ENCODE data around the gene BCLAF1. TPM values are rescaled to one million over a fixed set of nuclear protein-coding genes. Genes with fewer than 3 reads are reported as not detected.

Gene BCLAF1
- total RNA-seq, 1 experiment from 2014 or later: 175 TPM

DNA sequence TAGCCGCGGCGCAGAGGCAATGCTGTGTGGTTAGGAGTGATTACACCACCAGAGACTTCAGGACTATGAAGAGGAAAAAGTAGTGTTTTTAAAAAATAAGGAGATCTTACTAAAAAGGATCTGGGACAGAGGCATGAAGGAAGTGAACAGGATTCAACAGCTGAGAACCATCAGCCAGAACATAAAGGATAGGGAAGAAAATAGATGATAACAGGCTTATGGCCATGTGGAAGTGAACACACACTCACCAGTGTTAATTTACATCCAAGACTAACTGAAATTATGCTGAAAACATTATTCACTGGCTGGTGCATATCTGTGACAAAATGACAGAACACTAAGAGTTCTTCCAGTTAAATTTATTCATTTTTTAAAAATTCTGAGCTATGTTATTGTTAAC, 47.5 kb upstream of the BCLAF1 start:
- Mint-ChIP-seq H3K4me1 (ENCODE audit: insufficient read depth, unreplicated experiment) (no peaks in the 10 kb centered on the region), H3K27me3 (ENCODE audit: insufficient read depth, unreplicated experiment) (no peaks in the 10 kb centered on the region), H3K27ac (ENCODE audit: low read depth, unreplicated experiment) (no peak overlapping the region), H3K9me3 (ENCODE audit: unreplicated experiment) (no peaks in the 10 kb centered on the region), H3K4me3 (ENCODE audit: unreplicated experiment) (no peak overlapping the region), H3K36me3 (ENCODE audit: insufficient read depth, unreplicated experiment) (no peaks in the 10 kb centered on the region)
- intact Hi-C loops (cut with micrococcal nuclease): no loop called here
- ChIA-PET POLR2A (interaction anchor here (0.8 kb wide), 1 partner anchor 9 kb away, joined by 3 read pairs; no protein-coding TSS in a partner anchor), CTCF (interaction anchor here (0.6 to 1.2 kb wide), 3 partner anchors 17 to 832 kb away, joined by 3 to 5 read pairs (median 4); no protein-coding TSS in a partner anchor)
- DNase-seq (ENCODE audit: unreplicated experiment): no peak
- TF ChIP-seq, protein P1, sequence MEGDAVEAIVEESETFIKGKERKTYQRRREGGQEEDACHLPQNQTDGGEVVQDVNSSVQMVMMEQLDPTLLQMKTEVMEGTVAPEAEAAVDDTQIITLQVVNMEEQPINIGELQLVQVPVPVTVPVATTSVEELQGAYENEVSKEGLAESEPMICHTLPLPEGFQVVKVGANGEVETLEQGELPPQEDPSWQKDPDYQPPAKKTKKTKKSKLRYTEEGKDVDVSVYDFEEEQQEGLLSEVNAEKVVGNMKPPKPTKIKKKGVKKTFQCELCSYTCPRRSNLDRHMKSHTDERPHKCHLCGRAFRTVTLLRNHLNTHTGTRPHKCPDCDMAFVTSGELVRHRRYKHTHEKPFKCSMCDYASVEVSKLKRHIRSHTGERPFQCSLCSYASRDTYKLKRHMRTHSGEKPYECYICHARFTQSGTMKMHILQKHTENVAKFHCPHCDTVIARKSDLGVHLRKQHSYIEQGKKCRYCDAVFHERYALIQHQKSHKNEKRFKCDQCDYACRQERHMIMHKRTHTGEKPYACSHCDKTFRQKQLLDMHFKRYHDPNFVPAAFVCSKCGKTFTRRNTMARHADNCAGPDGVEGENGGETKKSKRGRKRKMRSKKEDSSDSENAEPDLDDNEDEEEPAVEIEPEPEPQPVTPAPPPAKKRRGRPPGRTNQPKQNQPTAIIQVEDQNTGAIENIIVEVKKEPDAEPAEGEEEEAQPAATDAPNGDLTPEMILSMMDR (IDR thresholded peaks at IDR 0.05; ENCODE audit: unreplicated experiment): no peak
- no TSS peak for BruUV-seq (replicated peaks)

DNA sequence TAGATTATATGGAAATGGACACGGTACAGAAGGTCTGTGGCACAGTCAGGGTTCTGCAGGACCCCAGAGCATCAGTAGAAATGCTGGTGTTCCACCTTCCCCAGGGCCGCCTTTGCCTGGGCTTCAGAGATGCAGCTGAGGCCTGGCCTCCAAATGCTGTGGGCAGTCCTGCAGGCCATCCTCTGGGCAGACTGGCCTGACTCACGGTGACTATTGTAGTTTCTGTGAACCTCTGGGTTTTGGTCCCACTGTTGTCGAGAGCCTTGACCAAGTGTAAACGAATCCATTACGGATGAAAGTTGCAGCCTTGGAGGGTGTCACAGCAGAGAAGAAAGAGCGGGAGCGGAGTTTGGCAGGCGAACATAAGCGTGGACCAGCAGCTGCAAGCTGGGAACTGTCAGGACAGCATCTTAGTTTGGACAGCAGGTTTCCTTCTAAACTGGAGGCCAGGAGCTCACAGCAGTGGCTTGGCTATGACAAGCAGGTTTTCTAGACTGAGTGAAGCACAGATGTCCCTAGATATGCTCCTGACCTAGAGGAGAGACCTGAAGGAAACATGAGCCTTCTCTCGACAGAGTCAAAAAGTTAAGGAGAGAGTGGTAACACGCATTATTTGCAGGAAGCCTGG, 46.2 kb upstream of the BCLAF1 start:
- CTCF ChIA-PET: interaction anchor here (0.6 to 1.2 kb wide), 2 partner anchors 18 to 40 kb away, joined by 3 to 5 read pairs; no protein-coding TSS in a partner anchor
- Mint-ChIP-seq H3K27ac (ENCODE audit: low read depth, unreplicated experiment) (no peak overlapping the region), H3K4me1 (ENCODE audit: insufficient read depth, unreplicated experiment) (no peaks in the 10 kb centered on the region), H3K36me3 (ENCODE audit: insufficient read depth, unreplicated experiment) (no peaks in the 10 kb centered on the region), H3K9me3 (ENCODE audit: unreplicated experiment) (no peaks in the 10 kb centered on the region), H3K27me3 (ENCODE audit: insufficient read depth, unreplicated experiment) (no peaks in the 10 kb centered on the region), H3K4me3 (ENCODE audit: unreplicated experiment) (no peak overlapping the region)
- POLR2A ChIA-PET: no interaction called here
- DNase-seq (ENCODE audit: unreplicated experiment): no peak
- TF ChIP-seq, protein P1 (IDR thresholded peaks at IDR 0.05; ENCODE audit: unreplicated experiment): no peak
- intact Hi-C loops (cut with micrococcal nuclease): no loop called here
- BruUV-seq (replicated peaks): no TSS peak

DNA sequence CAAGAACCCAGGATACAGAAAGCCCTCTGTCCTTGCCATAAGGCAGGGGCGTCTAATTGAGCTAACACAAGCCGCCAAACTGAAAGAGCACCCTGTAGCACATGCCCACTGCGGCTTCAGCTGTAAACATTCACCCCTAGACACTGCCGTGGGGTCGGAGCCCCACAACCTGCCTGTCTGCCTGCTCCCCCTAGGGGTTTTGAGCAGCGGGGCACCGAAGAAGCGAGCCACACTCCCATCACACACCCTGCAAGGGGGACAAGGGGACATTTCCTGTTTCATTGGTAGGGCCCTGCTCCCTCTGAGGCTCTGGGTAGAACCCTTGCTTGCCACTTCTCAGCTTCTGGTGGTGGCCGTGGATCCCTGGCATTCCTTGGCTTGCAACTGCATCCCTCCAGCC, 45.2 kb upstream of the BCLAF1 start:
- DNase-seq (ENCODE audit: unreplicated experiment): no peak
- H3K36me3 Mint-ChIP-seq (ENCODE audit: insufficient read depth, unreplicated experiment): no peaks in the 10 kb centered on the region
- H3K27ac Mint-ChIP-seq (ENCODE audit: low read depth, unreplicated experiment): no peak overlapping the region
- TF ChIP-seq, protein P1 (IDR thresholded peaks at IDR 0.05; ENCODE audit: unreplicated experiment): no peak
- POLR2A ChIA-PET: interaction anchor here (0.6 kb wide), 1 partner anchor 13 kb away, joined by 3 read pairs; no protein-coding TSS in a partner anchor
- no peak overlapping the region for H3K4me3 Mint-ChIP-seq (ENCODE audit: unreplicated experiment)
- intact Hi-C loops (cut with micrococcal nuclease): no loop called here
- CTCF ChIA-PET: interaction anchor here (0.6 to 2.2 kb wide), 2 partner anchors 18 to 66 kb away, joined by 3 to 8 read pairs; no protein-coding TSS in a partner anchor
- no peaks in the 10 kb centered on the region for H3K27me3 Mint-ChIP-seq (ENCODE audit: insufficient read depth, unreplicated experiment)
- no TSS peak for BruUV-seq (replicated peaks)
- no peaks in the 10 kb centered on the region for H3K4me1 Mint-ChIP-seq (ENCODE audit: insufficient read depth, unreplicated experiment)
- H3K9me3 Mint-ChIP-seq (ENCODE audit: unreplicated experiment): no peaks in the 10 kb centered on the region

DNA sequence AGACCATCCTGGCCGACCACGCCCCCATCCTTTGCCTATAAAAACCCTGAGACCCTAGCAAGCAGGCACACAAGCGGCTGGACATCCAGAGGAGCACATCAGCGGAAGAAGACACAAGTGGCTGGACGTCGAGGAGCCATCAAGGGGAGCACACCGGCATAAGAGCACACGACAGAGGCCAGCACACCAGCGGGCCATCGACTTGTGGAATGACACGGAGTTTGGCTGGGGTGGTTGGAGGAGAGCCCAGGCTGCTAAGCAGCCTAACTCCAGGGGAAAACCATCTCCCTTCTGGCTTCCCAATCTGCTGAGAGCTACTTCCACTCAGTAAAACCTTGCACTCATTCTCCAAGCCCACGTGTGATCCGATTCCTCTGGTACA, 44.8 kb upstream of the BCLAF1 start:
- intact Hi-C loops (cut with micrococcal nuclease): no loop called here
- ChIA-PET CTCF (interaction anchor here (0.6 to 2.2 kb wide), 3 partner anchors 9 to 66 kb away, joined by 3 to 8 read pairs (median 3); no protein-coding TSS in a partner anchor), POLR2A (no interaction called here)
- Mint-ChIP-seq H3K27ac (ENCODE audit: low read depth, unreplicated experiment) (no peak overlapping the region), H3K9me3 (ENCODE audit: unreplicated experiment) (no peaks in the 10 kb centered on the region), H3K4me1 (ENCODE audit: insufficient read depth, unreplicated experiment) (no peaks in the 10 kb centered on the region), H3K27me3 (ENCODE audit: insufficient read depth, unreplicated experiment) (no peaks in the 10 kb centered on the region), H3K4me3 (ENCODE audit: unreplicated experiment) (no peak overlapping the region), H3K36me3 (ENCODE audit: insufficient read depth, unreplicated experiment) (no peaks in the 10 kb centered on the region)
- TF ChIP-seq, protein P1 (IDR thresholded peaks at IDR 0.05; ENCODE audit: unreplicated experiment): no peak
- DNase-seq (ENCODE audit: unreplicated experiment): no peak
- no TSS peak for BruUV-seq (replicated peaks)

Measured in MCF 10A (cell line).